Sigmoid colon (tissue), 7 donors: ENCODE results near the gene SRGAP1. TPM values are rescaled to one million over a fixed set of nuclear protein-coding genes. Genes with fewer than 3 reads are reported as not detected.

Experiments
- DNase-seq: peaks from one replicate; pipeline ENCODE4 v3.0.0-alpha.2; 2019
- H3K27ac ChIP-seq, 4 donors: fragments of 200-600 bp; sonication (generic); one replicate each; pipeline ENCODE4 v1.5.1; 2016 to 2019; ENCODE audit warnings: mild to moderate bottlenecking in 1 of 4
- H3K27me3 ChIP-seq, 3 donors: fragments of 200-600 bp; sonication (generic); one replicate each; pipeline ENCODE4 v1.5.1; 2019; ENCODE audit warnings: mild to moderate bottlenecking in 1 of 3
- H3K36me3 ChIP-seq, 4 donors: fragments of 200-600 bp; sonication (generic); one replicate each; pipeline ENCODE4 v1.5.1; 2016 to 2019
- H3K4me1 ChIP-seq, 4 donors: fragments of 200-600 bp; sonication (generic); one replicate each; pipeline ENCODE4 v1.5.1; 2017 to 2019
- H3K4me3 ChIP-seq, 4 donors: fragments of 200-600 bp; sonication (generic); one replicate each; pipeline ENCODE4 v1.5.1; 2017 to 2019; ENCODE audit warnings: mild to moderate bottlenecking in 2 of 4, moderate library complexity in 1 of 4
- H3K9me3 ChIP-seq, 4 donors: fragments of 200-600 bp in 3 of 4; sonication (generic) in 3 of 4; one replicate each; pipeline versions ENCODE4 v1.5.1 to v1.6.1; 2013 to 2019
- EP300 ChIP-seq, 4 donors: sonication (generic); formaldehyde crosslinking; IDR thresholded peaks; one replicate each; pipeline ENCODE4 v1.6.1; 2017; ENCODE audit warnings: antibody characterized with exemption in 4 of 4
- POLR2A ChIP-seq, 2 donors: fragments of 450-650 bp; IDR thresholded peaks; one replicate each; pipeline ENCODE4 v1.6.1; 2016; ENCODE audit warnings: antibody characterized with exemption in 2 of 2, mild to moderate bottlenecking in 2 of 2, moderate library complexity in 2 of 2
- POLR2AphosphoS5 ChIP-seq, 4 donors: sonication (generic); formaldehyde crosslinking; IDR thresholded peaks; one replicate each; pipeline ENCODE4 v1.6.1; 2017; ENCODE audit warnings: antibody characterized with exemption in 4 of 4
- WGBS, 2 donors: extraction: QIAGEN DNeasy Blood & Tissue Kit; methylation state at CpG; one replicate each; pipeline ENCODE4 v1.1.7; 2013; 5-methylcytosine and 5-hydroxymethylcytosine counted together
- intact Hi-C: fragments of 100-400 bp; cut with DNase I; formaldehyde crosslinking; loops from one replicate; pipeline ENCODE4 v1.15.1; 2023
- polyA plus RNA-seq, 3 donors: library from polyadenylated mRNA; stranded (reverse); fragments of 200-250 nt; gene quantifications; one replicate each; pipeline ENCODE4 v1.2.3, GENCODE V29; 2013
- total RNA-seq, 4 donors: library from RNA; depleted of rRNA; stranded (reverse); fragments of >200 nt; gene quantifications; one replicate each; pipeline ENCODE4 v1.1.0, GENCODE V29; 2016
- TF ChIP-seq, protein P1 (sequence below), 4 experiments: fragments of 450-650 bp in 3 of 4; fragments of 200-600 bp in 1 of 4; IDR thresholded peaks; one replicate each; pipeline ENCODE4 v1.5.1; 2016 to 2019; ENCODE audit warnings: antibody characterized with exemption in 4 of 4, mild to moderate bottlenecking in 3 of 4, moderate library complexity in 2 of 4
- donor health status: healthy with polysubstance abuse.
- donor health status: Bipolar disorder and iron deficiency.
- donor health status: healthy.

SRGAP1 gene
- total and polyA plus RNA-seq, 7 donors = 2.4 to 16.3 (median 5.4) TPM

DNA sequence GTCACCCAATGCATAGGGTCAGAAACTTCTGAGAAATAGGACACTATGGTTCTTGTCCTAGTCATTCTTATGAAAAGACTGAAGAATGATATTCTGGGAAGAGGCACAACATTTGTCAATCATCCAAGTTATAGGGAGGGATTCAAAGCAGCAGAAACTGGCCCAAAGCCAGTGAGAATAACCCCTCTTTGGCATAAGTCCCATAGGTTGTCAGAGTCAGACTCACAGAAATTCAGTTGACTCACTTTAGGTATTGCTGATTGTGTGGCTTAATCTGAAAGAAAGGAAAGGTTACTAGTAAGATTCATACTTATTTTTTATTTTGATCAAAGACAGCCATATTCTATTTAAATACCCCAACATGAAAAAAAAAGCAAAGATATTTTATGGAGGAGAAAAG is 151.0 kb downstream of the SRGAP1 start:
- no peak overlapping the region for H3K27ac ChIP-seq
- intact Hi-C loops = no loop called here
- no peaks in the 10 kb centered on the region for H3K27me3 ChIP-seq
- H3K9me3 ChIP-seq = no peaks in the 10 kb centered on the region
- no peak for DNase-seq
- peaks cover 0 to 19% (median 13%) of the 10 kb centered on the region in 4 donors for H3K4me1 ChIP-seq
- no peak for TF ChIP-seq POLR2AphosphoS5 (IDR thresholded peaks at IDR 0.05)
- TF ChIP-seq POLR2A (IDR thresholded peaks at IDR 0.05) = no peak
- TF ChIP-seq, protein P1, sequence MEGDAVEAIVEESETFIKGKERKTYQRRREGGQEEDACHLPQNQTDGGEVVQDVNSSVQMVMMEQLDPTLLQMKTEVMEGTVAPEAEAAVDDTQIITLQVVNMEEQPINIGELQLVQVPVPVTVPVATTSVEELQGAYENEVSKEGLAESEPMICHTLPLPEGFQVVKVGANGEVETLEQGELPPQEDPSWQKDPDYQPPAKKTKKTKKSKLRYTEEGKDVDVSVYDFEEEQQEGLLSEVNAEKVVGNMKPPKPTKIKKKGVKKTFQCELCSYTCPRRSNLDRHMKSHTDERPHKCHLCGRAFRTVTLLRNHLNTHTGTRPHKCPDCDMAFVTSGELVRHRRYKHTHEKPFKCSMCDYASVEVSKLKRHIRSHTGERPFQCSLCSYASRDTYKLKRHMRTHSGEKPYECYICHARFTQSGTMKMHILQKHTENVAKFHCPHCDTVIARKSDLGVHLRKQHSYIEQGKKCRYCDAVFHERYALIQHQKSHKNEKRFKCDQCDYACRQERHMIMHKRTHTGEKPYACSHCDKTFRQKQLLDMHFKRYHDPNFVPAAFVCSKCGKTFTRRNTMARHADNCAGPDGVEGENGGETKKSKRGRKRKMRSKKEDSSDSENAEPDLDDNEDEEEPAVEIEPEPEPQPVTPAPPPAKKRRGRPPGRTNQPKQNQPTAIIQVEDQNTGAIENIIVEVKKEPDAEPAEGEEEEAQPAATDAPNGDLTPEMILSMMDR (IDR thresholded peaks at IDR 0.05) = no peak
- H3K4me3 ChIP-seq = no peak overlapping the region
- no peaks in the 10 kb centered on the region for H3K36me3 ChIP-seq

DNA sequence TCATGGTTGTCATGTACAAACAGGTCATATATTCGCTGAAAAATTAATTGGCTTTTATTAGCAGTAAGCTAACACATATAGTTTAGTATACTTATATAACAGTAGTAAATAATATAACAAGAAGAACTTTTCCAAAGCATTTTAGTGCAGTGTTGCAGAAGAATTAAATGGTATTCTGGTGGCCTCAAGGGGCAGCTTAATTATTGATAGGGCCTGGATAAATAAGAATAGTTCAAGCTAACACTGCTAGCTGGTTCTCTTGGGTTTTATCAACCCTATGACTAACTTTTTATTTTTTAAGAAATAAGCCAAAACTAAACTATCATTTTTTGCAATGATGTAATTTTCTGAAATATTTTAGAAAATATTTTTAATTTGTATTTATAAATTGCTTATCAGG is 152.1 kb downstream of the SRGAP1 start:
- intact Hi-C loops = no loop called here
- H3K27me3 ChIP-seq = no peaks in the 10 kb centered on the region
- 92 to 96% methylated on average over 1 of the region's 1 CpG for WGBS, 2 donors

DNA sequence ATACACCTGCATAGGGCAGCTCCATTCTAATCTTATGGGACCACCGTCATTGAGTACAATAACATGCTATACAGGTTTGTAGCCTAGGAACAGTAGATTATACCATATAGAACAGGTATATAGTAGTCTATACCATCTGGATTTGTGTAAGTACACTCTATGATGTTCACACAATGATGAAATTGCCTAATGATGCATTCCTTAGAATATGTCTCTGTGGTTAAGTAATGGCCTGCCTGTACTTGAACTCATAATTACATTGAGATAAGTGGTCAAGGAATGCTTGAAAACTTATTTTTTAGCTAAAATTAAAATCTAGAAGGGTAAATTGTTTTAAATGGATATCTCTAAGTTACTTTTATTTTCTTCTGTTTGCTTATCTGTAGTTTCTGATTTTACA is 152.7 kb downstream of the SRGAP1 start:
- WGBS, 2 donors = 88 to 95% methylated on average over 1 of the region's 1 CpG
- TF ChIP-seq EP300 (IDR thresholded peaks at IDR 0.05) (no peak), POLR2AphosphoS5 (IDR thresholded peaks at IDR 0.05) (no peak), POLR2A (IDR thresholded peaks at IDR 0.05) (no peak)
- TF ChIP-seq, protein P1 (IDR thresholded peaks at IDR 0.05) = no peak

More for the DNA sequence above, 152.1 kb downstream of the SRGAP1 start:
- H3K9me3 ChIP-seq = no peaks in the 10 kb centered on the region
- DNase-seq = no peak
- H3K36me3 ChIP-seq = no peaks in the 10 kb centered on the region
- H3K4me1 ChIP-seq = peaks cover 0 to 9% (median 4%) of the 10 kb centered on the region in 4 donors
- TF ChIP-seq POLR2AphosphoS5 (IDR thresholded peaks at IDR 0.05) (no peak), POLR2A (IDR thresholded peaks at IDR 0.05) (no peak), EP300 (IDR thresholded peaks at IDR 0.05) (no peak)
- TF ChIP-seq, protein P1 (IDR thresholded peaks at IDR 0.05) = no peak
- no peak overlapping the region for H3K4me3 ChIP-seq
- H3K27ac ChIP-seq = no peak overlapping the region

DNA sequence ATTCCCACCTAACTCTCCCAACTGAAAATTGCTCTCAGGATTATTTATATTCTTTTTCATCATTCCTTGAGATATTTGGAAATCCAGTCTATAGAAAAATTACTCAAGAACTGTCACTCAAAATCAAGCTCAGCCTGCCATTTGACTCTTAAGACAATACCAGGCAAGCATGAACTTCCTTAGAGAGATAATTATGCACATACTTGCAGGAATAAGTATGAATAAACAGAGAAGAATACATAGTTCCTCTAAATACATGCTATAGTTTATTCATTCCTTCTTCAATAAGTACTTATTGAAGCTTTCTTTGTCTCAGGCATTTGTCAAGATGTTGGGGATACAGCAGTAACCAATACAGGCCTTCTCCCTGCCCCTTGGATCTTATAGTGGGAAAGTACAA is 154.1 kb downstream of the SRGAP1 start:
- Histone ChIP-seq H3K27ac (no peak overlapping the region), H3K27me3 (no peaks in the 10 kb centered on the region), H3K4me1 (peaks cover 0 to 7% (median 0%) of the 10 kb centered on the region in 4 donors), H3K36me3 (no peaks in the 10 kb centered on the region), H3K9me3 (no peaks in the 10 kb centered on the region), H3K4me3 (no peak overlapping the region)
- intact Hi-C loops = no loop called here
- DNase-seq = no peak
- TF ChIP-seq EP300 (IDR thresholded peaks at IDR 0.05) = no peak
- TF ChIP-seq POLR2AphosphoS5 (IDR thresholded peaks at IDR 0.05) = no peak
- no peak for TF ChIP-seq POLR2A (IDR thresholded peaks at IDR 0.05)
- TF ChIP-seq, protein P1 (IDR thresholded peaks at IDR 0.05) = no peak

More for the DNA sequence above, 152.7 kb downstream of the SRGAP1 start:
- Histone ChIP-seq H3K27ac (no peak overlapping the region), H3K4me3 (no peak overlapping the region), H3K27me3 (no peaks in the 10 kb centered on the region), H3K9me3 (no peaks in the 10 kb centered on the region), H3K36me3 (no peaks in the 10 kb centered on the region), H3K4me1 (peaks cover 0 to 7% (median under 1%) of the 10 kb centered on the region in 4 donors)
- intact Hi-C loops = no loop called here
- DNase-seq = no peak

DNA sequence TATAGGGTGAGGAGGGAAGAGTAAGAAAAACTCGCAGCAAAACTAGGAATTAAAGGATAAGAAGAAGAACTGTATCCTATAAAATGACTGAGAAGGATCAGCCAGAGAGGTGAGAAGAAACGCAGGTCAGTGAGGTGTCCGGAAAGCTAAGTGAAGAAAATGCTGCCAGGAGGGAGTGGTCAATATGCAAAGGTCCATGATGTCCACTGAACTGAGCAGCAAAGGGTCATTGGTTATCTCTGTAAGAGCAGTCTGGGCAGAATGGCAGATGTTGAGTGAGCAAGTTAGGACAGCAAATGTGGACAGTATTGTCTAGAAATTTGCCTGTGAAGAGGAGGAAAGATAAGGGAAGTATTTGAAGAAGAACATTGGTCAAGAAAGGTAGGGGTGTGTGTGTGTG is 155.4 kb downstream of the SRGAP1 start:
- H3K4me3 ChIP-seq = no peak overlapping the region
- WGBS, 2 donors = 93 to 97% methylated on average over 3 of the region's 3 CpGs
- no peaks in the 10 kb centered on the region for H3K27me3 ChIP-seq
- no peak for DNase-seq
- H3K36me3 ChIP-seq = no peaks in the 10 kb centered on the region
- TF ChIP-seq, protein P1 (IDR thresholded peaks at IDR 0.05) = no peak
- TF ChIP-seq POLR2A (IDR thresholded peaks at IDR 0.05) (no peak), POLR2AphosphoS5 (IDR thresholded peaks at IDR 0.05) (no peak), EP300 (IDR thresholded peaks at IDR 0.05) (no peak)
- intact Hi-C loops = no loop called here
- H3K27ac ChIP-seq = no peak overlapping the region
- peaks cover 0 to under 1% (median 0%) of the 10 kb centered on the region in 4 donors for H3K4me1 ChIP-seq
- no peaks in the 10 kb centered on the region for H3K9me3 ChIP-seq
